ENCODE results near the gene BMPR1B.

Gene BMPR1B

GRCh38 chr4:95158045-95158444 is 400.3 kb downstream of the BMPR1B start:
- TF ChIP-seq REST (IDR thresholded peaks at IDR 0.05; ENCODE audit: insufficient read depth in 1 of 2, low read depth in 2 of 2, low read length in 2 of 2) (no peak), TAF1 (IDR thresholded peaks at IDR 0.05; ENCODE audit: borderline replicate concordance, insufficient read depth, low read length) (no peak), FOXP2 (optimal IDR thresholded peaks at IDR 0.05; ENCODE audit: borderline replicate concordance, extremely low read depth, extremely low read length, insufficient read depth) (no peak), SIN3A (IDR thresholded peaks at IDR 0.05; ENCODE audit: borderline replicate concordance, insufficient read depth, low read length) (no peak)

- no peak for TF ChIP-seq FOXP2 (optimal IDR thresholded peaks at IDR 0.05; ENCODE audit: borderline replicate concordance, extremely low read depth, extremely low read length, insufficient read depth)
- TF ChIP-seq SIN3A (IDR thresholded peaks at IDR 0.05; ENCODE audit: borderline replicate concordance, insufficient read depth, low read length) = no peak
- TF ChIP-seq REST (IDR thresholded peaks at IDR 0.05; ENCODE audit: insufficient read depth in 1 of 2, low read depth in 2 of 2, low read length in 2 of 2) = no peak
- TF ChIP-seq TAF1 (IDR thresholded peaks at IDR 0.05; ENCODE audit: borderline replicate concordance, insufficient read depth, low read length) = no peak
- TF ChIP-seq POLR2AphosphoS5 (IDR thresholded peaks at IDR 0.05; ENCODE audit: low read depth, low read length) = no peak
Measured at GRCh38 chr4:95158626-95159025, 400.9 kb downstream of the BMPR1B start.

- TF ChIP-seq TAF1 (IDR thresholded peaks at IDR 0.05; ENCODE audit: borderline replicate concordance, insufficient read depth, low read length) (no peak), POLR2AphosphoS5 (IDR thresholded peaks at IDR 0.05; ENCODE audit: low read depth, low read length) (no peak), FOXP2 (optimal IDR thresholded peaks at IDR 0.05; ENCODE audit: borderline replicate concordance, extremely low read depth, extremely low read length, insufficient read depth) (no peak), REST (IDR thresholded peaks at IDR 0.05; ENCODE audit: insufficient read depth in 1 of 2, low read depth in 2 of 2, low read length in 2 of 2) (no peak), SIN3A (IDR thresholded peaks at IDR 0.05; ENCODE audit: borderline replicate concordance, insufficient read depth, low read length) (no peak)
Measured at GRCh38 chr4:95159384-95159783, 401.6 kb downstream of the BMPR1B start.

- TF ChIP-seq REST (IDR thresholded peaks at IDR 0.05; ENCODE audit: insufficient read depth in 1 of 2, low read depth in 2 of 2, low read length in 2 of 2) (no peak), POLR2AphosphoS5 (IDR thresholded peaks at IDR 0.05; ENCODE audit: low read depth, low read length) (no peak), TAF1 (IDR thresholded peaks at IDR 0.05; ENCODE audit: borderline replicate concordance, insufficient read depth, low read length) (no peak), FOXP2 (optimal IDR thresholded peaks at IDR 0.05; ENCODE audit: borderline replicate concordance, extremely low read depth, extremely low read length, insufficient read depth) (no peak), SIN3A (IDR thresholded peaks at IDR 0.05; ENCODE audit: borderline replicate concordance, insufficient read depth, low read length) (no peak)
Measured at GRCh38 chr4:95161781-95162469, 404.2 kb downstream of the BMPR1B start.

All from PFSK-1 (cell line).